Left cardiac atrium (tissue), 4 donors: ENCODE data around the gene GAP43. TPM values are rescaled to one million over a fixed set of nuclear protein-coding genes. Genes with fewer than 3 reads are reported as not detected.

ENCODE experiments used
- ATAC-seq, 2 donors: fragments of 200-7000 bp; cut with Tn5 transposase; one replicate each; pipeline ENCODE4 v1.9.1; 2020; ENCODE audit warnings: mild to moderate bottlenecking in 2 of 2, moderate library complexity in 2 of 2
- DNase-seq: peaks from one replicate; pipeline ENCODE4 v3.0.0-alpha.2; 2020
- intact Hi-C, 2 donors: fragments of 100-400 bp; cut with DNase I; formaldehyde crosslinking; loops; one replicate each; pipeline versions ENCODE4 v1.14.1 to v1.15.1; 2022 to 2023
- total RNA-seq, 2 donors: library from RNA; stranded (reverse); fragmentation: NEBNext Ultra II Directional; extraction: Animal tissue kit (Norgen Biotek cat#: 25700); gene quantifications; one replicate each; pipeline ENCODE4 v1.2.1, GENCODE V29; 2021
- donor health status: DM: no; HTN: yes; CAD: no.
- donor health status: DM: no; HTN: yes; CAD: no; lungs with severe emphysema.
- donor health status: DM: yes; HTN: yes; CAD: no.
- donor health status: Dilated cardiomyopathy.

The GAP43 gene
- total RNA-seq, 2 donors from 2014 or later: 1.4 to 3.5 TPM

- no peak for DNase-seq
- intact Hi-C loops: no loop called here
These were observed 65.1 kb downstream of the GAP43 start for GRCh38 chr3:115688418-115688817.

GRCh38 chr3:115689928-115690327, 66.6 kb downstream of the GAP43 start:
- intact Hi-C loops: loop anchor here (5.0 to 10.0 kb wide), 5 partner anchors 95 to 598 kb away; no protein-coding TSS in a partner anchor
- no peak for DNase-seq

More at GRCh38 chr3:115688418-115688817, 65.1 kb downstream of the GAP43 start:
- ATAC-seq: no peak

DNA sequence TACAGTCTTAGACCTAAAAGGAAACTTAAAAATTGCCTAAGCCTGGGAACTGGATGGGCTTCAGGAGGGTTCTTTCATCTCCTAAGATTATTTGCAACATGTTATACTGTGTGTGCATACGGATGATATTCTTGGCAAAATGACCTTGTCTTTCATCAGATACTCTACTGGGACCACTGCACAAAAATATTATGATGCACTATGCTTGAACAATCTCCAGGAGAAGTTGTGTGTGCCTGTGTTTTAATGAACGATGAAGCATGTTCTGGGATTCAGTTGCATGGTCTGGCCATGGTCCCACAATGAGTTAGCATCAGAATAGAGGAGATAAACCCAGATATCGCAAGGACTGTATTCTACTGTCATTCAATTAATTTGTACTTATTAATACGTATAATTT, 68.7 kb downstream of the GAP43 start:
- DNase-seq (no peak), ATAC-seq (peak in 1 of 2 donors; percentile 37)
- intact Hi-C loops: loop anchor here (5.0 to 10.0 kb wide), 5 partner anchors 93 to 600 kb away; no protein-coding TSS in a partner anchor

More at GRCh38 chr3:115689928-115690327, 66.6 kb downstream of the GAP43 start:
- ATAC-seq: no peak

DNA sequence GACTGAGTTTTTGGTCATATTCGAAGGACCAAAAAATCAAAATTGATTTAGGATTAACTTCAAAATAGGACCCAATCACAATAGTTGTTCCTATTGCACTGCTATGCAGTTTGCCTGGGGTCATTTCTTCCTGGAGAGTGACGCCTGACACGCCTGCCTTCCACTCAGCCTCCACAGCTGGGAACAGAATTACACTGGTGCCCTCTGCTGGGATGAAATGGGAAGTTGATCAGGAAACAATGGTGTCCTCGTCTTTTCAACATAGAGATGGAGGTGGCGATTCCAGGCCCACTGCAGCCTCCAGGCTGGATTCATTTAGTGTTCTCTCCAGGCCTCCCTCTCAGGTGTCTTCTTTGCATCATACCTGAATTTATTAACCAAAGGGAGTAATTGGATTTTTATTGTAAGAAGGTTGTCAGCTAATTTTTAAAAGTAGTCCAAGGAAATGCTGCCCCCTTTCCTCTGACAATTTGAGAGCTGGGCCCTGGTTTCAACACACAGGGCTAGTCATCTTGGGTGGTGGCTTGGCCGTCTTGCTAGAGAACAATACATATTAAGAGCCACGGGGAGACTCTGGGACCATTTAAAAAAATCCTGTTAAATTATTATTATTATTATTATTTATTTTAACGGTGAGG, 69.7 kb downstream of the GAP43 start:
- peak; percentile 73 for DNase-seq
- ATAC-seq: peak; percentile 96 to 97
- intact Hi-C loops: loop anchor here (1.0 to 10.0 kb wide), 6 partner anchors 92 to 601 kb away; no protein-coding TSS in a partner anchor

DNA sequence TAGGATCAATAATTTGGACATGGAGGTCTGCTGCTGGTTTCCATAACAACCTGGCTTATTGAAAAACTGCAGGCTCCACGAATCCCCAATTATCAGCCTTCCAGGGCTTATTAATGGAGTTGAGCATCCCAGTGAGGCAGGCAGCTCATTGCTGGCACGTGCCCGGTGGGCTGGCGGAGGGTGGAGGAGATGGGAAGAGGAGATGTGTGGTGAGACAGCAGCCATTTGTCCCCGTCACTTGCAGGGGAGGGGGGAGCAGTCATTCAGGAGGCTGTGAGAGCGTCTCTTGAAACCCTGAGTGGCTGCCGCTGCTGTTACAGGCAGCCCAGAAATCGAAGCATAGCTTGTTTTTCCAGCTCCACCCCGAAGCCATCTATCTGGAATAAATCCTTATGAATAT, 70.6 kb downstream of the GAP43 start:
- DNase-seq (no peak), ATAC-seq (no peak)
- intact Hi-C loops: loop anchor here (1.0 to 10.0 kb wide), 6 partner anchors 91 to 602 kb away; no protein-coding TSS in a partner anchor

- ATAC-seq: no peak
- DNase-seq: no peak
- intact Hi-C loops: loop anchor here in 1 of 2 donors (10.0 kb wide), 2 partner anchors 90 to 140 kb away; no protein-coding TSS in a partner anchor
These were observed 71.8 kb downstream of the GAP43 start for GRCh38 chr3:115695090-115695489.

DNA sequence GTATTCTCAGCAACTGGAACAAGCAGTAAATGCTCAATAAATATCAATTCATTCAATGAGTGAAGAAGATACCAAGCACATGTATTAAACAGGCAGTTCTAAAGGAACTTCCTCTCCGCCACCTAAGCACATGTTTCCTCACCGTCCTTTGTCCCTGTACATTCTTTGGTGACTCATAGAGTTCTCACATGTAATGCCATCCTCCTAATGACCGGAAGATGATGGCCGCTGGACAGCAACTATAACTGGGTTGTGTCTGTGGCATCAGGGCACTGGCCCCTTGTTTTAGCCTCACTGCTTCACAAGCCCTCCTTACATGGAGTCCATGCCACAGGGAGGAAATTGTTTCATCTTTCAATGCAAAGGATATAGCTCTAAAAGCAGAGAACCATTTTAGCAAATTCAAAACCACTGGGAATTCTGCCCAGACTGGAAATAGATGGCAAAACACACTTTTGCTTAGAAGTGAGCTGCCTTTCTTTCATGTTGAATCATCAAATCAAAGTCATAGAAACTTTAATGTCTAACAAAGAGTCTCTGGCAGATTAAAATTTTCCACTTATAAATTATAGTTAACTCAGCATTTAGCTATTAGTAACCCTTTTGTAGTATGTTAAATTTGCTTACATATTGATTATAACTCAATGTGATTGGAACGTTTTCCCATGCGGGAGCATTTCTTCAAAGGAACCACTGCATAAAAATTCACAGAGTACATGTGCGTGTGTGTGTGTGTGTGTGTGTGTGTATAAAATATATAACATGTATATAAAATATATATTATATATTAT, 74.1 kb downstream of the GAP43 start:
- intact Hi-C loops: loop anchor here in 1 of 2 donors (10.0 kb wide), 2 partner anchors 87 to 143 kb away; no protein-coding TSS in a partner anchor
- DNase-seq (no peak), ATAC-seq (no peak)

DNA sequence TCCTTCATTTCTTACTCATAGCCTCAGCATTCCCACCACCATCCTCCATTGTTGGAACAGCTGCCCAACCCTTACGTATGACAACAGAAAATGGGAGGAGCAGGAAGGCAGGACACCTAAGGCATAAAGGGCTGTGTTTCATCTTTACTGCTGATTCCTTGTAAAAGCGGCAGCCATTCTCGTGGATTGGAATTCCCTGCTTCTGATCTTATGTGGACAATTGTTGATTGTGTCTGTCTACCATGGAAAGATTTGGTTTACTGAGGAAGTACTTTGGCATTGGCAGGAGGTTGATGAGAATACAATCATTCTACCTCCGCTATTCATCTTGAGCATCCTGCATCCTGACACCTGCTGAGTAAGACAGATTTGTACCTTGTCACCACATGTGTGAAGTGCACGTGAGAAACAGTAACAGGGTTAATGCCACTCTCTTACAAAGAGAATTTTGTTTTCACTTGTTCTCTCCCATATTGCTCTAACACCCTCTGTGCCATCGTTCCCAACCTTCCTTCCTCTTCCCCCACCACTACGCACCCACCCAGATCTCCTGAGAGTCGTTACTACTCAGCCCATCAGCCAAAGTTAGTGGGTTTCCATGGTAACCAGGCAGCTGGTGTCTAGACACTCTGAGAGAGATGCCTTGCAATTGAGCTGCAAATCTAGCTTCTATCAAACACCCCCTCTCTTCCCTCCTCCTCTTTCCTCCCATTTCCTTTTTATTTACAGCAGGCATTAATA, 75.7 kb downstream of the GAP43 start:
- DNase-seq (no peak), ATAC-seq (peak in 1 of 2 donors; percentile 93)
- intact Hi-C loops: loop anchor here in 1 of 2 donors (10.0 kb wide), 2 partner anchors 86 to 144 kb away; no protein-coding TSS in a partner anchor

DNA sequence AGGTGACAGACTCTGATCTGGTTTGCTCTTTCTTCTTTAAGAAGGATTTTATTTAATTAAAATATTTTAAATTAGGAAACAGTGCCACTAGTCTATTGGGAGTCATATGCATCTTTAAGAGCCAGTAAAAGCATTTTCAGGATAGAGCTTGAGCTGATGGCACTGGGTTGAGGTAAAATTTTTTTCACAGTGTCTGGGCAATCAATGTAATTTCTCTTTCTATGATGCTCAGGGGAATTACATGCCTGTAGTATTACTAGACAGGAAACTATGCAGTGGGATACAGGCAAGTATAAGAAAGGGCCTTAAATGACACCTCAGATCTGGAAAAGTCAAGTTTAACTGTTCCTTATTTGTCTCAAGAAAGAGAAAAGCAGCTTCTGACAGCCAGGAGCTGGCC, 76.4 kb downstream of the GAP43 start:
- peak; percentile 23 to 77 for ATAC-seq
- DNase-seq: no peak
- intact Hi-C loops: loop anchor here in 1 of 2 donors (10.0 kb wide), 2 partner anchors 85 to 145 kb away; no protein-coding TSS in a partner anchor

DNA sequence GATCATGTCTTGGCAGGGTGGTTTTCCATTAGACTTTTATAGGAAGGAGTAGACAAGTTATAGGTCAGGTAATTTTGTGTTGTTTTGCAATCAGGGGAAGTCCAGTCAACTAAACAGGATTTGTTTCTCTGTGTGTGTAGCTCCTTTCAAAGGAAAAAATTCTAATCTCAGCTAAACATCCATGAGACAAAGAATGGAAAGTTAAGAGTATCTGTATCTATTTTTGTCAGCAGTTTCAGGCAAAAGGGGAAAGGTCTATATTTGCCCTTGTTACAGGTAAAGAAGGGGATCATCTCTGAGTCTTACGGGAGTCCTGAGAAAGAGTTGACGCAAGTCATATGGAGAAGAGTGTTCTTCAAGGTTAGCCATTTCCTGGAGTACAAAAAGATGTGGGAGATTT, 79.3 kb downstream of the GAP43 start:
- DNase-seq (no peak), ATAC-seq (no peak)
- intact Hi-C loops: no loop called here

GRCh38 chr3:115704661-115705338, 81.5 kb downstream of the GAP43 start:
- ATAC-seq: no peak
- intact Hi-C loops: no loop called here
- DNase-seq: no peak

DNA sequence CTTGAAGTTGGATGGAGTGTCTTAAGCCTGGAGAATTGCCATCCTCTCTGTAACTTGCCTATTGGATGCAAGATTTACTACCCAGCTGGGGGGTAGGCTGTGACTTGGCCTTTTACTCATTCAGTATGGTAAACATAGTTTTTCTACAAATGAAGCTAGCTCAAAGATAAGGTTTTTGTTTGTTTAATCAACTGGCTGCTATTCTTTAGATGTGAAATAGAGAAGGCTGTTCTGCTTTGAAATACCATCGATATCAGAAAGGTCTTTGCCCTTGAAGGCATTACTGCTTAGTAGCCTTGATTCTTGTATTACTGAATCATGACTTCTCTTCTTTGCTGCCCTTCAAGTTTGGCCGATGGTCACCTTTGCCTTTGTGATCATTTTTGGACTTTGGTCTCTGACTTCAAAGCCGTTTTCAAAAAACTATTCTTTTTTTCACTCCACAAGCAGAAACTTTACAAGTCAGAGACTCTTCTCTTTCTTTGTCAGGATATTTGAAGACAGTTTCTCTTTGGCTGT, 83.1 kb downstream of the GAP43 start:
- DNase-seq (no peak), ATAC-seq (no peak)
- intact Hi-C loops: no loop called here

GRCh38 chr3:115708540-115708939, 85.2 kb downstream of the GAP43 start:
- intact Hi-C loops: no loop called here
- no peak for DNase-seq
- no peak for ATAC-seq

DNA sequence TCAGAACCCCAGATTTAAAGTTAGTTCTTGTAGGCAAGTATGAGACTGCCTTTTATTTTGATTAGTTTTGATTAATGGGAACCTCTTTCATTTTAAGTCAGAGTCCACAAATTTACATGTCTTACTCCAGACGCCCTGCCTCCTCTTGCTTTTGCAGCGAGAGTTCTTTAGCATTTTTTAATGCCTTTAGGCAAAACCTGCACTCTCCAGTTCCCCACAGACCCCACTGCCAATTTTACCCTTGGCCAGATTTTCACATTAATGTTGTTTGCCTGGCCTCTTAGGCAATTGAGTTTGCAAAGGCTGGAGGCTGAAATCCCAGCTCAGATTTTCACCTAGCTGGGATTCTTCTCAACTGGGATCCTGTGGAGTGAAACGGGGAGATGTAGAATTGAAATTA, 85.8 kb downstream of the GAP43 start:
- ATAC-seq (no peak), DNase-seq (no peak)
- intact Hi-C loops: no loop called here

GRCh38 chr3:115709931-115710330, 86.6 kb downstream of the GAP43 start:
- intact Hi-C loops: no loop called here
- DNase-seq (no peak), ATAC-seq (no peak)

DNA sequence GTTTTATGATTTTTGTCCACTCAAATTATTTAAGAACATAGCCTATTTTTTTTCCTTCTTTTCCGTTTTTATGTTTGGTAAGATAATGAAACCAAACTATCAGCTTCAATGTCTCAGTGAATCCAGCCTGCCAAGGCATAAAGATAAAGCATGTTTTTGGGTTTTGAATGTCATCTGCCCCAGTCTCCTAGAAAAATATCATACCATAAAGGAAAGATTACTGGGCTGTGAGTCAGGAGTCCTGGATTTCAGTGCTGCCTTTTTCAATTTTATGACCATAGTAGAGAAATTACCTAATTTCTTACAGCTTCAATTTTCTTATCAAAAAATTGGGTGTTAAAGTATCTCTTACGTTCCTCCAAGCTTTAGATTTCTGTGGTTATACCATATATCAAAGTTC, 87.5 kb downstream of the GAP43 start:
- ATAC-seq: peak in 1 of 2 donors; percentile 31
- intact Hi-C loops: no loop called here

DNA sequence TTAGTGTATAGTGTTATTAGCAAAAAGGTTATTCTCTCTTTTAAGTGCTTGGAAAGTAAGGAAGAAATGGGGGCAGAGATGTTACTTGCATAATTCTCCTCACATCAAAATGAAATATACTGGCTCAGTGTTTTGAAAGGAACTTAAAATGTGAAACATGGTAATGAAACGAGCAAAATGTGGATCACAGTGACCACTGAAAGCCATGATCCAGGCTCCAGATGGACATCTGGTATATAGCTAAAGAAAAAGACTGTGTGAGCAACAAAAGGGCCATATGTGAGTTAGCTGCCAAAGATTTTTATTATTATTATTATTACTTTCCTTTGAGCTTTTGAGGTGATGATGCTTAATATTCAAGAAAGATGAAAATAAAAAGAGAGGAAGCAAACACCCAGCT, 89.6 kb downstream of the GAP43 start:
- ATAC-seq: no peak
- intact Hi-C loops: no loop called here

More for the DNA sequence above, 87.5 kb downstream of the GAP43 start:
- DNase-seq: no peak

GRCh38 chr3:115713284-115713683, 90.0 kb downstream of the GAP43 start:
- ATAC-seq (peak; percentile 15 to 51), DNase-seq (no peak)
- intact Hi-C loops: no loop called here

More for the DNA sequence above, 89.6 kb downstream of the GAP43 start:
- DNase-seq: no peak
